NT2/D1 (cell line): ENCODE measurements around the gene OPCML.

Experiments
- DNase-seq: peaks from one replicate; pipeline ENCODE4 v3.0.0-alpha.2; 2011; ENCODE audit warnings: low read depth, low spot score
- H3K27me3 ChIP-seq: 2 replicates; pipeline ENCODE4 v1.6.0; 2011; ENCODE audit warnings: mild to moderate bottlenecking; ENCODE audit not compliant: insufficient read length, insufficient read depth
- H3K36me3 ChIP-seq: 2 replicates; pipeline ENCODE4 v1.6.1; 2011; ENCODE audit warnings: mild to moderate bottlenecking, low read length, mixed read lengths; ENCODE audit not compliant: insufficient read depth, insufficient read length
- H3K4me1 ChIP-seq: 2 replicates; pipeline ENCODE4 v1.5.1; 2011; ENCODE audit not compliant: insufficient read depth, insufficient read length
- H3K4me3 ChIP-seq: 2 replicates; pipeline ENCODE4 v1.5.1; 2011; ENCODE audit warnings: low read depth; ENCODE audit not compliant: insufficient read length
- H3K9ac ChIP-seq: 2 replicates; pipeline ENCODE4 v1.6.0; 2011; ENCODE audit warnings: low read depth; ENCODE audit not compliant: insufficient read length
- H3K9me3 ChIP-seq: 2 replicates; pipeline ENCODE4 v1.5.1; 2011; ENCODE audit warnings: mild to moderate bottlenecking, low read length; ENCODE audit not compliant: insufficient read depth
- SUZ12 ChIP-seq: IDR thresholded peaks from 2 replicates; pipeline ENCODE4 v1.6.1; 2011; ENCODE audit not compliant: insufficient read length, insufficient read depth; ENCODE audit errors: extremely low read depth
- YY1 ChIP-seq: IDR thresholded peaks from 2 replicates; pipeline ENCODE4 v1.6.1; 2011; ENCODE audit not compliant: insufficient read length, insufficient read depth
- ZNF274 ChIP-seq: IDR thresholded peaks from 2 replicates; pipeline ENCODE4 v1.6.1; 2011; ENCODE audit warnings: mild to moderate bottlenecking, low read depth, low read length

OPCML gene

GRCh38 chr11:133302056-133302455 is 230.2 kb downstream of the OPCML start:
- Histone ChIP-seq H3K36me3 (no peaks in the 10 kb centered on the region), H3K9me3 (no peaks in the 10 kb centered on the region), H3K4me3 (no peak overlapping the region), H3K9ac (no peak overlapping the region), H3K27me3 (no peaks in the 10 kb centered on the region), H3K4me1 (no peaks in the 10 kb centered on the region)
- DNase-seq: no peak
- TF ChIP-seq YY1: no peak
- no peak for TF ChIP-seq SUZ12
- TF ChIP-seq ZNF274: no peak

GRCh38 chr11:133300666-133301065 is 231.6 kb downstream of the OPCML start:
- no peaks in the 10 kb centered on the region for H3K4me1 ChIP-seq
- H3K9me3 ChIP-seq: no peaks in the 10 kb centered on the region
- no peak for TF ChIP-seq ZNF274
- no peak for TF ChIP-seq SUZ12
- TF ChIP-seq YY1: no peak
- H3K27me3 ChIP-seq: no peaks in the 10 kb centered on the region
- no peak overlapping the region for H3K9ac ChIP-seq
- H3K4me3 ChIP-seq: no peak overlapping the region
- no peaks in the 10 kb centered on the region for H3K36me3 ChIP-seq
- DNase-seq: no peak

GRCh38 chr11:133291780-133292179 is 240.5 kb downstream of the OPCML start:
- H3K36me3 ChIP-seq: no peaks in the 10 kb centered on the region
- no peaks in the 10 kb centered on the region for H3K4me1 ChIP-seq
- TF ChIP-seq SUZ12: no peak
- no peak for TF ChIP-seq ZNF274
- no peak for TF ChIP-seq YY1
- no peak for DNase-seq
- no peak overlapping the region for H3K4me3 ChIP-seq
- H3K9me3 ChIP-seq: no peaks in the 10 kb centered on the region
- H3K9ac ChIP-seq: no peak overlapping the region
- H3K27me3 ChIP-seq: no peaks in the 10 kb centered on the region

- H3K9me3 ChIP-seq: peaks cover 12% of the 10 kb centered on the region; the same call in 1 of the 2 replicates
Observed at GRCh38 chr11:133285359-133285758, 246.9 kb downstream of the OPCML start.

GRCh38 chr11:133284156-133284555 is 248.1 kb downstream of the OPCML start:
- H3K9me3 ChIP-seq: peaks cover 12% of the 10 kb centered on the region; the same call in 1 of the 2 replicates
- TF ChIP-seq YY1 (no peak), ZNF274 (no peak), SUZ12 (no peak)
- no peaks in the 10 kb centered on the region for H3K4me1 ChIP-seq
- H3K27me3 ChIP-seq: no peaks in the 10 kb centered on the region
- no peak for DNase-seq
- no peak overlapping the region for H3K4me3 ChIP-seq
- H3K9ac ChIP-seq: no peak overlapping the region
- no peaks in the 10 kb centered on the region for H3K36me3 ChIP-seq

More at GRCh38 chr11:133285359-133285758, 246.9 kb downstream of the OPCML start:
- Histone ChIP-seq H3K4me1 (no peaks in the 10 kb centered on the region), H3K4me3 (no peak overlapping the region), H3K36me3 (no peaks in the 10 kb centered on the region), H3K9ac (no peak overlapping the region), H3K27me3 (no peaks in the 10 kb centered on the region)
- no peak for DNase-seq
- TF ChIP-seq ZNF274 (no peak), YY1 (no peak), SUZ12 (no peak)

GRCh38 chr11:133277886-133278285 is 254.4 kb downstream of the OPCML start:
- DNase-seq: no peak
- no peak for TF ChIP-seq YY1
- TF ChIP-seq ZNF274: no peak
- TF ChIP-seq SUZ12: no peak
- peaks cover 9% of the 10 kb centered on the region; the same call in 1 of the 2 replicates for H3K9me3 ChIP-seq
- no peaks in the 10 kb centered on the region for H3K27me3 ChIP-seq
- H3K36me3 ChIP-seq: no peaks in the 10 kb centered on the region
- no peak overlapping the region for H3K4me3 ChIP-seq
- no peaks in the 10 kb centered on the region for H3K4me1 ChIP-seq
- no peak overlapping the region for H3K9ac ChIP-seq

- no peaks in the 10 kb centered on the region for H3K27me3 ChIP-seq
- H3K36me3 ChIP-seq: no peaks in the 10 kb centered on the region
- TF ChIP-seq ZNF274 (no peak), SUZ12 (no peak), YY1 (no peak)
- no peaks in the 10 kb centered on the region for H3K9me3 ChIP-seq
- no peak overlapping the region for H3K4me3 ChIP-seq
- no peak overlapping the region for H3K9ac ChIP-seq
- H3K4me1 ChIP-seq: no peaks in the 10 kb centered on the region
- no peak for DNase-seq
Observed at GRCh38 chr11:133271871-133272776, 260.2 kb downstream of the OPCML start.

GRCh38 chr11:133271206-133271605 is 261.1 kb downstream of the OPCML start:
- no peak overlapping the region for H3K4me3 ChIP-seq
- no peak for DNase-seq

More at GRCh38 chr11:133271206-133271605, 261.1 kb downstream of the OPCML start:
- no peaks in the 10 kb centered on the region for H3K36me3 ChIP-seq
- TF ChIP-seq ZNF274: no peak
- TF ChIP-seq YY1: no peak
- TF ChIP-seq SUZ12: no peak
- no peak overlapping the region for H3K9ac ChIP-seq
- H3K4me1 ChIP-seq: no peaks in the 10 kb centered on the region
- H3K9me3 ChIP-seq: no peaks in the 10 kb centered on the region
- no peaks in the 10 kb centered on the region for H3K27me3 ChIP-seq
